Smooth muscle cell (in vitro differentiated cells): ENCODE results near the gene CEP57L1. TPM values are rescaled to one million over a fixed set of nuclear protein-coding genes. Genes with fewer than 3 reads are reported as not detected.

Experiments
- DNase-seq: peaks from one replicate; lab custom pipeline; 2025; ENCODE audit not compliant: unreplicated experiment; lab: John Stamatoyannopoulos, UW
- H2AFZ ChIP-seq: fragments of 200-600 bp; sonication (generic); 2 replicates; pipeline ENCODE4 v1.6.0; 2016; ENCODE audit warnings: antibody characterized with exemption, low read depth, mild to moderate bottlenecking
- H3F3A ChIP-seq: fragments of 200-600 bp; sonication (generic); 2 replicates; pipeline ENCODE4 v1.6.0; 2017; ENCODE audit warnings: antibody characterized with exemption, low read depth
- H3K27ac ChIP-seq: fragments of 200-600 bp; sonication (generic); 2 replicates; pipeline ENCODE4 v1.5.1; 2016; ENCODE audit warnings: low read depth, mild to moderate bottlenecking
- H3K27me3 ChIP-seq: fragments of 200-600 bp; sonication (generic); 2 replicates; pipeline ENCODE4 v1.6.1; 2016; ENCODE audit warnings: low read depth, mild to moderate bottlenecking
- H3K36me3 ChIP-seq: fragments of 200-600 bp; sonication (generic); 2 replicates; pipeline ENCODE4 v1.5.1; 2016; ENCODE audit warnings: low read depth
- H3K4me1 ChIP-seq: fragments of 200-600 bp; sonication (generic); 2 replicates; pipeline ENCODE4 v1.5.1; 2016; ENCODE audit warnings: low read depth
- H3K4me2 ChIP-seq: fragments of 200-600 bp; sonication (generic); 2 replicates; pipeline ENCODE4 v1.6.0; 2016; ENCODE audit warnings: mild to moderate bottlenecking
- H3K4me3 ChIP-seq: fragments of 200-600 bp; sonication (generic); 2 replicates; pipeline ENCODE4 v1.5.1; 2016; ENCODE audit warnings: mild to moderate bottlenecking
- H3K79me2 ChIP-seq: fragments of 200-600 bp; sonication (generic); 2 replicates; pipeline ENCODE4 v1.6.0; 2016; ENCODE audit warnings: low read depth, mild to moderate bottlenecking
- H3K9ac ChIP-seq: fragments of 200-600 bp; sonication (generic); 2 replicates; pipeline ENCODE4 v1.6.0; 2016; ENCODE audit warnings: low read depth
- H3K9me3 ChIP-seq: fragments of 200-600 bp; sonication (generic); replicated peaks from 2 replicates; pipeline ENCODE4 v1.5.1; 2016; ENCODE audit warnings: low read depth
- H4K20me1 ChIP-seq: fragments of 200-600 bp; sonication (generic); 2 replicates; pipeline ENCODE4 v1.6.0; 2016; ENCODE audit warnings: low read depth
- CTCF ChIP-seq: fragments of 200-600 bp; sonication (generic); IDR thresholded peaks from 2 replicates; pipeline ENCODE4 v1.5.1; 2017; ENCODE audit warnings: borderline replicate concordance, mild to moderate bottlenecking, antibody characterized with exemption; ENCODE audit not compliant: insufficient read depth, poor library complexity, severe bottlenecking
- WGBS: methylation state at CpG from one replicate; pipeline ENCODE4 v1.1.7; 2016; ENCODE audit warnings: low lambda C conversion rate; 5-methylcytosine and 5-hydroxymethylcytosine counted together
- polyA plus RNA-seq: library from polyadenylated mRNA; unstranded; fragments of >200 nt; fragmentation: Nextera tagmentation; extraction: Ambion mirVana; gene quantifications from 2 replicates; pipeline ENCODE4 v1.2.1, GENCODE V29; 2016
- total RNA-seq: library from RNA; depleted of rRNA; stranded (reverse); fragments of >200 nt; gene quantifications from 2 replicates; pipeline ENCODE4 v1.2.3, GENCODE V29; 2014

The CEP57L1 gene
- total and polyA plus RNA-seq, 2 experiments from 2014 or later, result 24.0 to 36.8 TPM

- Histone ChIP-seq H3K27me3 (peaks cover 44% of the 10 kb centered on the region), H2AFZ (no peak overlapping the region), H3K79me2 (no peaks in the 10 kb centered on the region), H3K4me1 (no peaks in the 10 kb centered on the region), H3K9me3 (no peaks in the 10 kb centered on the region), H3K36me3 (no peaks in the 10 kb centered on the region), H3K4me3 (no peak overlapping the region), H3F3A (no peaks in the 10 kb centered on the region), H3K27ac (no peak overlapping the region), H3K9ac (no peak overlapping the region), H3K4me2 (no peak overlapping the region), H4K20me1 (no peaks in the 10 kb centered on the region)
- 45% methylated on average over 2 of the region's 2 CpGs for WGBS
- TF ChIP-seq CTCF, result no peak
- no peak for DNase-seq
These were observed 87.9 kb downstream of the CEP57L1 start for GRCh38 chr6:109183109-109183650.

- no peaks in the 10 kb centered on the region for H3F3A ChIP-seq
- no peak for TF ChIP-seq CTCF
- no peak overlapping the region for H2AFZ ChIP-seq
- H4K20me1 ChIP-seq, result no peaks in the 10 kb centered on the region
- H3K27me3 ChIP-seq, result peaks cover 44% of the 10 kb centered on the region
- H3K4me3 ChIP-seq, result no peak overlapping the region
- H3K9ac ChIP-seq, result no peak overlapping the region
- H3K4me2 ChIP-seq, result no peak overlapping the region
- no peaks in the 10 kb centered on the region for H3K9me3 ChIP-seq
- no peaks in the 10 kb centered on the region for H3K36me3 ChIP-seq
- H3K4me1 ChIP-seq, result no peaks in the 10 kb centered on the region
- no peaks in the 10 kb centered on the region for H3K79me2 ChIP-seq
- DNase-seq, result no peak
- H3K27ac ChIP-seq, result no peak overlapping the region
- 73% methylated on average over 3 of the region's 3 CpGs for WGBS
These were observed 89.3 kb downstream of the CEP57L1 start for GRCh38 chr6:109184638-109185037.

GRCh38 chr6:109186012-109186411, 90.7 kb downstream of the CEP57L1 start:
- no peaks in the 10 kb centered on the region for H3K36me3 ChIP-seq
- no peak overlapping the region for H2AFZ ChIP-seq
- H3K27me3 ChIP-seq, result peaks cover 44% of the 10 kb centered on the region
- no peaks in the 10 kb centered on the region for H3K9me3 ChIP-seq
- H3K4me3 ChIP-seq, result no peak overlapping the region
- no peaks in the 10 kb centered on the region for H3F3A ChIP-seq
- no peaks in the 10 kb centered on the region for H4K20me1 ChIP-seq
- no peak for TF ChIP-seq CTCF
- WGBS, result 60% methylated on average over 3 of the region's 3 CpGs
- H3K79me2 ChIP-seq, result no peaks in the 10 kb centered on the region
- DNase-seq, result no peak
- H3K4me1 ChIP-seq, result no peaks in the 10 kb centered on the region
- H3K27ac ChIP-seq, result no peak overlapping the region
- no peak overlapping the region for H3K9ac ChIP-seq
- no peak overlapping the region for H3K4me2 ChIP-seq

- peak; percentile 85 for TF ChIP-seq CTCF
- no peaks in the 10 kb centered on the region for H3K4me1 ChIP-seq
- WGBS, result 42% methylated on average over 5 of the region's 5 CpGs
- H3K9ac ChIP-seq, result no peak overlapping the region
- DNase-seq, result no peak
- H3K9me3 ChIP-seq, result no peaks in the 10 kb centered on the region
- H3K36me3 ChIP-seq, result no peaks in the 10 kb centered on the region
- no peak overlapping the region for H3K4me3 ChIP-seq
- H3F3A ChIP-seq, result no peaks in the 10 kb centered on the region
- H3K4me2 ChIP-seq, result no peak overlapping the region
- H2AFZ ChIP-seq, result no peak overlapping the region
- H3K79me2 ChIP-seq, result no peaks in the 10 kb centered on the region
- no peak overlapping the region for H3K27ac ChIP-seq
- H3K27me3 ChIP-seq, result peaks cover 44% of the 10 kb centered on the region
- no peaks in the 10 kb centered on the region for H4K20me1 ChIP-seq
These were observed 92.2 kb downstream of the CEP57L1 start for GRCh38 chr6:109187399-109188114.
